Liver (tissue), 3 donors: ENCODE data around the gene TJP1.

Experiments
- ATF3 ChIP-seq: IDR thresholded peaks from 2 replicates; pipeline ENCODE4 v1.6.1; 2016; ENCODE audit warnings: antibody characterized with exemption
- CTCF ChIP-seq: fragments of 150-350 bp; IDR thresholded peaks from 2 replicates; pipeline ENCODE4 v1.5.1; 2017; ENCODE audit warnings: improper control_type of control experiment, low read depth, low read length; ENCODE audit not compliant: missing input control
- EGR1 ChIP-seq, 2 donors: IDR thresholded peaks; 2 replicates each; pipeline ENCODE4 v1.6.1; 2016 to 2018; ENCODE audit warnings: antibody characterized with exemption in 2 of 2, low read depth in 2 of 2
- FOXA1 ChIP-seq: IDR thresholded peaks from 2 replicates; pipeline ENCODE4 v1.6.1; 2016; ENCODE audit warnings: antibody characterized with exemption
- HNF4G ChIP-seq: IDR thresholded peaks from 2 replicates; pipeline ENCODE4 v1.6.1; 2016; ENCODE audit warnings: antibody characterized with exemption
- JUND ChIP-seq, 2 donors: IDR thresholded peaks; 2 replicates each; pipeline ENCODE4 v1.6.1; 2016; ENCODE audit warnings: antibody characterized with exemption in 2 of 2
- MAX ChIP-seq: IDR thresholded peaks from 2 replicates; pipeline ENCODE4 v1.6.1; 2016; ENCODE audit warnings: antibody characterized with exemption
- NR2F2 ChIP-seq: IDR thresholded peaks from 2 replicates; pipeline ENCODE4 v1.6.1; 2016; ENCODE audit warnings: antibody characterized with exemption
- RAD21 ChIP-seq, 2 donors: IDR thresholded peaks; 2 replicates each; pipeline ENCODE4 v1.6.1; 2016; ENCODE audit warnings: antibody characterized with exemption in 2 of 2, mild to moderate bottlenecking in 2 of 2
- REST ChIP-seq: IDR thresholded peaks from 2 replicates; pipeline ENCODE4 v1.6.1; 2016; ENCODE audit warnings: antibody characterized with exemption, mild to moderate bottlenecking
- SP1 ChIP-seq: IDR thresholded peaks from 2 replicates; pipeline ENCODE4 v1.6.1; 2018; ENCODE audit warnings: antibody characterized with exemption, mild to moderate bottlenecking
- TAF1 ChIP-seq: conservative IDR thresholded peaks from 2 replicates; pipeline ENCODE4 v1.6.1; 2016; ENCODE audit warnings: antibody characterized with exemption, mild to moderate bottlenecking
- YY1 ChIP-seq: IDR thresholded peaks from 2 replicates; pipeline ENCODE4 v1.6.1; 2016; ENCODE audit warnings: antibody characterized with exemption, mild to moderate bottlenecking
- ZBTB33 ChIP-seq: IDR thresholded peaks from 2 replicates; pipeline ENCODE4 v1.6.1; 2016; ENCODE audit warnings: antibody characterized with exemption
- donor health status: healthy.
- donor health status: healthy.

- no peak for TF ChIP-seq CTCF
- no peak for TF ChIP-seq JUND (IDR thresholded peaks at IDR 0.05)
- TF ChIP-seq EGR1 (IDR thresholded peaks at IDR 0.05; ENCODE audit: low read depth in 2 of 2), result no peak
- TF ChIP-seq FOXA1, result no peak
- TF ChIP-seq TAF1, result no peak
- no peak for TF ChIP-seq REST
- TF ChIP-seq RAD21 (IDR thresholded peaks at IDR 0.05), result no peak
- TF ChIP-seq YY1, result no peak
- no peak for TF ChIP-seq SP1
- no peak for TF ChIP-seq ATF3
- no peak for TF ChIP-seq MAX
- no peak for TF ChIP-seq HNF4G
- TF ChIP-seq ZBTB33, result no peak
- TF ChIP-seq NR2F2, result no peak
Observed at GRCh38 chr15:29686079-29686425, 136.2 kb downstream of the TJP1 start.
